ENCODE measurements around the gene ZFP36. TPM values are rescaled to one million over a fixed set of nuclear protein-coding genes. Genes with fewer than 3 reads are reported as not detected.
"Not testable (repeated sequence)": the region's sequence is repeated elsewhere in the genome, so short reads cannot be mapped to it uniquely, and the experiment has no call there.

Gene ZFP36
- total and polyA plus RNA-seq, 4 donors = 124 to 955 (median 283) TPM

DNA sequence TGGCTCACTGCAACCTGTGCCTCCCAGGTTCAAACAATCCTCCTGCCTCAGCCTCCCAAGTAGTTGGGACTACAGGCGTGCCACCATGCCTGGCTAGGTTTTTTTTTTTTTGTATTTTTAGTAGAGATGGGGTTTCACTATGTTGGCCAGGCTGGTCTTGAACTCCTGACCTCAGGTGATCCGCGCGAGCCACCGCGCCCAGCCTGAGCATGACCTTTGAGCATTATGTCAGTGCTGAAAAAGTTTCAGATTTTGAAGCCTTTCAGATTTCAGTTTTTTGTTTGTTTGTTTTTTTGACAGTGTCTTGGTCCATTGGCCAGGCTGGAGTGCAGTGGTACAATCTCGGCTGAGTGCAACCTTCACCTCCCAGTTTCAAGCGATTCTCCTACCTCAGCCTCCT lies 44.6 kb downstream of the ZFP36 start:
- 94% methylated on average over 8 of the region's 8 CpGs for WGBS, 2 donors
- H3K4me1 ChIP-seq (ENCODE audit: control insufficient read depth in 1 of 2, insufficient read depth in 2 of 2, low read length in 2 of 2); H3K9me3 ChIP-seq (ENCODE audit: control insufficient read depth, low read length); ATAC-seq (ENCODE audit: low FRiP score); H3K4me3 ChIP-seq (ENCODE audit: low read length in 2 of 2); H3K27me3 ChIP-seq (ENCODE audit: control insufficient read depth in 1 of 2, insufficient read depth in 2 of 2, low read length in 1 of 2); H3K36me3 ChIP-seq (ENCODE audit: control insufficient read depth in 1 of 2, insufficient read depth in 2 of 2, low read length in 1 of 2); DNase-seq; intact Hi-C loops (cut with DNase I); H3K27ac ChIP-seq (ENCODE audit: low read depth in 1 of 2, low read length in 2 of 2): not testable (repeated sequence)

Small RNAs within 50 kb of the gene (microRNA-seq; reads per million reads assigned to microRNA genes)
- 0 to 0.99 reads per million in 2 donors for gene MIR4530

Other genes with a start within 250 kb of the ZFP36 start
- not detected for gene NCCRP1, start 209.9 kb upstream of the ZFP36 start, total RNA-seq
- under 1 TPM in 1 of 2 donors, not detected in 1; 0.38 TPM for gene NCCRP1, start 209.9 kb upstream of the ZFP36 start, polyA plus RNA-seq
- gene SYCN, start 202.6 kb upstream of the ZFP36 start, total RNA-seq = not detected
- 1 to 10 TPM in 1 of 2 donors, not detected in 1; 1.6 TPM for gene SYCN, start 202.6 kb upstream of the ZFP36 start, polyA plus RNA-seq
- gene IFNL3, start 161.8 kb upstream of the ZFP36 start, total RNA-seq = not detected
- not detected for gene IFNL3, start 161.8 kb upstream of the ZFP36 start, polyA plus RNA-seq
- gene IFNL4, start 158.0 kb upstream of the ZFP36 start, total RNA-seq = not detected
- gene IFNL4, start 158.0 kb upstream of the ZFP36 start, polyA plus RNA-seq = not detected
- not detected for gene IFNL2, start 138.5 kb upstream of the ZFP36 start, total RNA-seq
- gene IFNL2, start 138.5 kb upstream of the ZFP36 start, polyA plus RNA-seq = not detected
- not detected for gene IFNL1, start 110.4 kb upstream of the ZFP36 start, total RNA-seq
- not detected for gene IFNL1, start 110.4 kb upstream of the ZFP36 start, polyA plus RNA-seq
- 1 to 10 TPM in 1 of 2 donors, under 1 TPM in 1; 0.45 to 1.8 TPM for gene LRFN1, start 86.0 kb upstream of the ZFP36 start, total RNA-seq
- not detected for gene LRFN1, start 86.0 kb upstream of the ZFP36 start, polyA plus RNA-seq
- gene GMFG, start 70.8 kb upstream of the ZFP36 start, total RNA-seq = 10 to 100 TPM; 53.7 to 60.8 TPM
- 10 to 100 TPM in 1 of 2 donors, 1 to 10 TPM in 1; 8.3 to 50.3 TPM for gene GMFG, start 70.8 kb upstream of the ZFP36 start, polyA plus RNA-seq
- gene SAMD4B, start 64.4 kb upstream of the ZFP36 start, total RNA-seq = 100 to 1,000 TPM; 101 to 120 TPM
- 100 to 1,000 TPM in 1 of 2 donors, 10 to 100 TPM in 1; 33.6 to 109 TPM for gene SAMD4B, start 64.4 kb upstream of the ZFP36 start, polyA plus RNA-seq
- 10 to 100 TPM; 33.9 to 34.5 TPM for gene PAF1, start 15.7 kb upstream of the ZFP36 start, total RNA-seq
- 10 to 100 TPM; 27.7 to 43.8 TPM for gene PAF1, start 15.7 kb upstream of the ZFP36 start, polyA plus RNA-seq
- 10 to 100 TPM; 28.9 to 35.1 TPM for gene MED29, start 15.5 kb upstream of the ZFP36 start, total RNA-seq
- gene MED29, start 15.5 kb upstream of the ZFP36 start, polyA plus RNA-seq = 10 to 100 TPM; 26.0 to 29.7 TPM
- gene PLEKHG2, start 5.8 kb downstream of the ZFP36 start, total RNA-seq = 10 to 100 TPM; 86.4 to 98.1 TPM
- 10 to 100 TPM; 15.3 to 74.4 TPM for gene PLEKHG2, start 5.8 kb downstream of the ZFP36 start, polyA plus RNA-seq
- 1,000 to 10,000 TPM; 1,268 to 1,273 TPM for gene RPS16, start 29.1 kb downstream of the ZFP36 start, total RNA-seq
- 1,000 to 10,000 TPM; 3,270 to 4,459 TPM for gene RPS16, start 29.1 kb downstream of the ZFP36 start, polyA plus RNA-seq
- 100 to 1,000 TPM in 1 of 2 donors, 10 to 100 TPM in 1; 90.1 to 103 TPM for gene SUPT5H, start 38.7 kb downstream of the ZFP36 start, total RNA-seq
- gene SUPT5H, start 38.7 kb downstream of the ZFP36 start, polyA plus RNA-seq = 100 to 1,000 TPM in 1 of 2 donors, 10 to 100 TPM in 1; 56.1 to 170 TPM
- 10 to 100 TPM; 31.1 to 39.5 TPM for gene TIMM50, start 74.0 kb downstream of the ZFP36 start, total RNA-seq
- gene TIMM50, start 74.0 kb downstream of the ZFP36 start, polyA plus RNA-seq = 10 to 100 TPM; 20.0 to 61.8 TPM
- gene DLL3, start 92.1 kb downstream of the ZFP36 start, total RNA-seq = not detected
- not detected for gene DLL3, start 92.1 kb downstream of the ZFP36 start, polyA plus RNA-seq
- not detected for gene SELENOV, start 108.3 kb downstream of the ZFP36 start, total RNA-seq
- not detected for gene SELENOV, start 108.3 kb downstream of the ZFP36 start, polyA plus RNA-seq
- 1 to 10 TPM; 3.2 to 3.3 TPM for gene EID2B, start 126.0 kb downstream of the ZFP36 start, total RNA-seq
- 1 to 10 TPM in 1 of 2 donors, under 1 TPM in 1; 0.75 to 6.0 TPM for gene EID2B, start 126.0 kb downstream of the ZFP36 start, polyA plus RNA-seq
- 10 to 100 TPM in 1 of 2 donors, 1 to 10 TPM in 1; 9.7 to 13.0 TPM for gene EID2, start 133.3 kb downstream of the ZFP36 start, total RNA-seq
- gene EID2, start 133.3 kb downstream of the ZFP36 start, polyA plus RNA-seq = 10 to 100 TPM in 1 of 2 donors, 1 to 10 TPM in 1; 8.0 to 12.6 TPM
- not detected for gene LGALS13, start 195.7 kb downstream of the ZFP36 start, total RNA-seq
- not detected for gene LGALS13, start 195.7 kb downstream of the ZFP36 start, polyA plus RNA-seq
- not detected for gene LGALS16, start 249.1 kb downstream of the ZFP36 start, total RNA-seq
- not detected for gene LGALS16, start 249.1 kb downstream of the ZFP36 start, polyA plus RNA-seq

All from aorta (tissue), 5 donors.